HK-2 (cell line): Measurements from ENCODE around the gene RAP1GAP2.

Experiments
- DNase-seq: peaks from one replicate; pipeline ENCODE4 v3.0.0-alpha.2; 2018; ENCODE audit not compliant: unreplicated experiment

The RAP1GAP2 gene

GRCh38 chr17:2853283-2854142, 57.3 kb downstream of the RAP1GAP2 start:
- DNase-seq: peak; percentile 15

GRCh38 chr17:2854143-2855055, 58.2 kb downstream of the RAP1GAP2 start:
- no peak for DNase-seq

GRCh38 chr17:2855063-2855600, 58.9 kb downstream of the RAP1GAP2 start:
- no peak for DNase-seq

GRCh38 chr17:2856727-2857126, 60.5 kb downstream of the RAP1GAP2 start:
- no peak for DNase-seq

GRCh38 chr17:2860045-2860444, 63.8 kb downstream of the RAP1GAP2 start:
- no peak for DNase-seq

GRCh38 chr17:2860883-2861282, 64.6 kb downstream of the RAP1GAP2 start:
- DNase-seq: no peak

- no peak for DNase-seq
These were observed 66.0 kb downstream of the RAP1GAP2 start for GRCh38 chr17:2862197-2862596.

GRCh38 chr17:2863204-2863603, 67.0 kb downstream of the RAP1GAP2 start:
- DNase-seq: no peak

GRCh38 chr17:2865228-2865627, 69.0 kb downstream of the RAP1GAP2 start:
- DNase-seq: no peak

- DNase-seq: no peak
These were observed 71.5 kb downstream of the RAP1GAP2 start for GRCh38 chr17:2867441-2868424.

- DNase-seq: no peak
These were observed 73.4 kb downstream of the RAP1GAP2 start for GRCh38 chr17:2869604-2870003.

GRCh38 chr17:2871205-2871604, 75.0 kb downstream of the RAP1GAP2 start:
- no peak for DNase-seq

GRCh38 chr17:2871720-2872119, 75.5 kb downstream of the RAP1GAP2 start:
- DNase-seq: no peak

GRCh38 chr17:2872282-2872681, 76.0 kb downstream of the RAP1GAP2 start:
- DNase-seq: no peak

GRCh38 chr17:2874189-2874686, 78.0 kb downstream of the RAP1GAP2 start:
- DNase-seq: no peak

- DNase-seq: no peak
These were observed 79.4 kb downstream of the RAP1GAP2 start for GRCh38 chr17:2875608-2876007.

- no peak for DNase-seq
These were observed 80.2 kb downstream of the RAP1GAP2 start for GRCh38 chr17:2876467-2876866.

GRCh38 chr17:2878751-2879254, 82.6 kb downstream of the RAP1GAP2 start:
- DNase-seq: no peak

GRCh38 chr17:2880050-2880449, 83.8 kb downstream of the RAP1GAP2 start:
- no peak for DNase-seq

- no peak for DNase-seq
These were observed 85.1 kb downstream of the RAP1GAP2 start for GRCh38 chr17:2881295-2881694.
